HUES6 (cell line): ENCODE measurements around the gene CLDN9.

ENCODE experiments used
- H3K27ac ChIP-seq: 2 replicates; pipeline ENCODE4 v1.7.0; 2013; ENCODE audit warnings: low read depth, mild to moderate bottlenecking, low read length, inconsistent platforms
- H3K27me3 ChIP-seq: 2 replicates; pipeline ENCODE4 v1.6.1; 2013; ENCODE audit warnings: low read length; ENCODE audit not compliant: control insufficient read depth, insufficient read depth
- H3K36me3 ChIP-seq: 2 replicates; pipeline ENCODE4 v1.6.1; 2013; ENCODE audit warnings: low read length; ENCODE audit not compliant: control insufficient read depth, insufficient read depth
- H3K4me1 ChIP-seq: 2 replicates; pipeline ENCODE4 v1.6.1; 2013; ENCODE audit warnings: low read length; ENCODE audit not compliant: control insufficient read depth, insufficient read depth
- H3K4me3 ChIP-seq: 2 replicates; pipeline ENCODE4 v1.5.1; 2013; ENCODE audit warnings: low read depth, low read length
- H3K9ac ChIP-seq: one replicate; pipeline ENCODE4 v1.6.1; 2013; ENCODE audit warnings: mild to moderate bottlenecking, low read length
- H3K9me3 ChIP-seq: 2 replicates; pipeline ENCODE4 v1.6.1; 2013; ENCODE audit warnings: low read depth, low read length; ENCODE audit not compliant: control insufficient read depth, insufficient read depth

CLDN9 gene

DNA sequence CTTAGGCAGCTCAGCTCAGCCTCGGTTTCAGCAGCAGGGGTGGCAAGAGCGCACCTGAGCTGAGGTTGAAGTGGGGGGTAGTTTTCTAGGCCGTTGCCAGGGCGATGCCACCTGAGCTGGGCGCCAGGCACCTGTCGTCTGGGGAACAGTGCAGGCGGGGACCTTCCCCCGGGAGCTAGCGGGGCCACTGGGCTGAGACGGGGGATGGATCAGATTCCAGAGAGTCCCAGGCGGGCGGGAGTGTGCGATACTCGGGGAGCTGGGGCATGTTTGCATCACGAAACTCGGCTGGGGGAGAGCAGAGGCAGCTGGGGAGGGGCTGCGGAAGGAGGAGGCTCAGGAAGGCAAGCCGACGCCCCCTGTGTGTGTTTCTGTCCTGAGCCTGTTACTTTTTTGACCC lies 477 bp upstream of the CLDN9 start:
- peaks cover 16% of the 10 kb centered on the region for H3K36me3 ChIP-seq
- H3K27ac ChIP-seq: no peak overlapping the region
- H3K4me3 ChIP-seq: peak overlapping the region; percentile 51
- peak overlapping the region; percentile 1 for H3K9ac ChIP-seq
- H3K27me3 ChIP-seq: peaks cover 29% of the 10 kb centered on the region
- peaks cover 69% of the 10 kb centered on the region for H3K4me1 ChIP-seq
- no peaks in the 10 kb centered on the region for H3K9me3 ChIP-seq

DNA sequence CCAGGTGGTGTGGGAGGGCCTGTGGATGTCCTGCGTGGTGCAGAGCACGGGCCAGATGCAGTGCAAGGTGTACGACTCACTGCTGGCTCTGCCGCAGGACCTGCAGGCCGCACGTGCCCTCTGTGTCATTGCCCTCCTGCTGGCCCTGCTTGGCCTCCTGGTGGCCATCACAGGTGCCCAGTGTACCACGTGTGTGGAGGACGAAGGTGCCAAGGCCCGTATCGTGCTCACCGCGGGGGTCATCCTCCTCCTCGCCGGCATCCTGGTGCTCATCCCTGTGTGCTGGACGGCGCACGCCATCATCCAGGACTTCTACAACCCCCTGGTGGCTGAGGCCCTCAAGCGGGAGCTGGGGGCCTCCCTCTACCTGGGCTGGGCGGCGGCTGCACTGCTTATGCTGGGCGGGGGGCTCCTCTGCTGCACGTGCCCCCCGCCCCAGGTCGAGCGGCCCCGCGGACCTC lies 798 bp downstream of the CLDN9 start:
- Histone ChIP-seq H3K9ac (peak overlapping the region; percentile 53), H3K27me3 (peaks cover 29% of the 10 kb centered on the region), H3K9me3 (no peaks in the 10 kb centered on the region), H3K4me3 (peak overlapping the region; percentile 51), H3K36me3 (peaks cover 16% of the 10 kb centered on the region), H3K4me1 (peaks cover 62% of the 10 kb centered on the region), H3K27ac (no peak overlapping the region)

DNA sequence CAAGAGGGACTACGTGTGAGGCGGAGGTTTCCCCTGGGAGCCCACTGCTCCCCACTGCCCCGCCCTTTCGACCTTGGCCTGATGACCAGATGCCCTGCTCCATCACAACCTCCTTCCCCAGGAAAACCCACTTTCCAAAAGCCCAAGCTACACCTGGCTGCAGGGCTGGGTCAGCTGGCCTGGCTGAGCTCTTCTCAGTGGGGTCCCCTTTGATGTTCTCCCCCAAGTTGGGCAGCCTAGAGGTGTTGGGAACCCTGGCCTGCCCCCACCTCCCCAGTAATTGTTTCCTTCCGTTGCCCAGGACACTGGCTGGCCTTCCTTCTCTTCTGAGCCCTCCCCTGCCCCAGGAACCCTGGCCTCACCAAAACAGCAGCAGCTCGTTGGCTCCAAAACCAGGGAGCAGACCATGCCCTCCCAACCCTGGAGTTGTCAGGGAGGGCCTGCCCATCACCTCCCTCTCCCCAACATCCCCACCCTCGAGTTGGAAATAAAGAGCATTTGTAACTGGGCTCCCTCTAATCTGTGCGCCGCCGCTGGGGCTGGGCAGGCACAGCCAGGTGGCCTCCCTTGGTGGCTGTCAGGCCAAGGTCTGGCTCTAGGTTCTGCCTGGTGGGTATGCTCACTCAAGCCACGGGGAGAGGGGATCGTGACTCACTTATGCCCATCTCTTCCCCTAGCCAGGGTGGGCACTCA lies 1.4 kb downstream of the CLDN9 start:
- H3K9me3 ChIP-seq: no peaks in the 10 kb centered on the region
- no peak overlapping the region for H3K27ac ChIP-seq
- H3K36me3 ChIP-seq: peaks cover 16% of the 10 kb centered on the region
- peaks cover 29% of the 10 kb centered on the region for H3K27me3 ChIP-seq
- peaks cover 57% of the 10 kb centered on the region for H3K4me1 ChIP-seq
- 0 out of 2 replicates have a peak overlapping the region, but pooled peaks have one; percentile 51 for H3K4me3 ChIP-seq
- H3K9ac ChIP-seq: no peak overlapping the region

DNA sequence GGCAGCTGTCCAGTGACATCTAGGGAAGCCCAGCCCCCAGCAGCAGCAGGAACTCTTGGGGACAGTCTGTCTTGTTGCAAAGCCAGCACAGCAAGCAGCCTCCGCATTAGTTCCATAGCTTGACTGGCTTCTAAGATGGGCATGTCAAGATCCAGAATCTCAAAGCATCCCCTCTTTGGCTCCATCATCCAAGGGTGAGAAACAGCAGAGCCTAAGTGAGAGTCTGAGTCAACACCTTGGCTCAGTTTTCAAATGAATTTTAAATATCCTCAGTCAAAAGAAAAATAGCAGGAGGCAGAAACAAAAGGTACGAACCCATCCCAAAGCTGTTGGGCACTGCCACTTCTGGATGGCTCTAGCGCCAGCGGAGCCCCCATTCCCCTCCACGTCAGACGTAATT lies 2.2 kb downstream of the CLDN9 start:
- Histone ChIP-seq H3K27ac (no peak overlapping the region), H3K4me3 (no peak overlapping the region), H3K4me1 (peaks cover 52% of the 10 kb centered on the region), H3K27me3 (peaks cover 29% of the 10 kb centered on the region), H3K9ac (no peak overlapping the region), H3K36me3 (peaks cover 16% of the 10 kb centered on the region), H3K9me3 (no peaks in the 10 kb centered on the region)

DNA sequence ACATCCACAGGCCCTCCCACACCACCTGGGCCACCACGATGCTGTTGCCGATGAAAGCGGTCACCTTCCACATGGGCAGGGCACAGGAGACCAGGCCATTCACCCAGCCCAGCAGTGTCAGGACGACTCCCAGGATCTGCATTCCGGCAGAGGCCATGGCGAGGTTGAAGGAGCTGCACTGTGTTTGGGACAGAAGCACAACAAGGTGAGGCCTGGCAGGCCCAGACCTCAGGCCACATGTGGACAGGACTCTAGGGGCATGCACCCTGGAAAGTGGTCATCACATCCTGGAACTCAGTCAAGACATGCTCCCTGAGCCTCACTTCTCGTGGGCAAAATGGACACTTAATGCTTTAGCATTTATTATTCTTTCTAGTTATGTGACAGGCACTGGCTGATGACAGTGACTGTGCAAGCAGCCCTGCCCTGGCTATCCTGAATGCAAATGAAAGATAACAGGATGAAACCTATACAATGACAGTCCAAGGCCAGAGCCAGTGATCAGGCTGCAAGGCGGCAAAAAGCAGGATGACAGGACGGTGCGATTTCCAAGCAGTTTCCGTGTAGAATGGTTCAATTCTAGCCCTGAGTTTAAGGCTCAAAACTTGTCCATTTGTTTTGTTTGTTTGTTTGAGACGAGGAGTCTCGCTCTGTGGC lies 3.3 kb downstream of the CLDN9 start:
- peaks cover 16% of the 10 kb centered on the region for H3K36me3 ChIP-seq
- H3K4me1 ChIP-seq: peaks cover 46% of the 10 kb centered on the region
- no peak overlapping the region for H3K9ac ChIP-seq
- no peak overlapping the region for H3K27ac ChIP-seq
- H3K4me3 ChIP-seq: peak overlapping the region; percentile 22
- peaks cover 29% of the 10 kb centered on the region for H3K27me3 ChIP-seq
- no peaks in the 10 kb centered on the region for H3K9me3 ChIP-seq

DNA sequence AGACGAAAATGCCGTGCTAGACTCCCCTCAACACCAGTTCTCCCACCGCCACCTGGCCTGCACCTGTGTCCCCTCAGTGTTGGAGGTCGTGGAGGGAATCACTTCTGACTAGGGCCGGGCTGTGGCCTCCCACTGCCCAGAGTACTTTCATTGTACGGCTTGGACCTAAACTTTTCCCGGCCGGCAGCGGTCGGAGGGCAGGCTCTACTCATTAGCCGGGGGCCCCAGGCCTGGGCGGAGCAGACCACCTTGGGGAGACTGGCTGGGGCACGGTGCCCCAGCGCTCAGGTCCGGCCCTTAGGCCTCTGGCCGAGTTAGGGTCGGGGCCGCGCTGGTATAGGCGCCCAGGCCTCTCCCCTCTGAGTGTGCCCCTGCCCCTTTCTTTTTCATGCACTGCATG lies 4.6 kb downstream of the CLDN9 start:
- peak overlapping the region; percentile 96 for H3K9ac ChIP-seq
- H3K4me1 ChIP-seq: peaks cover 44% of the 10 kb centered on the region
- peaks cover 20% of the 10 kb centered on the region for H3K27me3 ChIP-seq
- peak overlapping the region; percentile 98 for H3K27ac ChIP-seq
- no peaks in the 10 kb centered on the region for H3K9me3 ChIP-seq
- peaks cover 23% of the 10 kb centered on the region for H3K36me3 ChIP-seq
- H3K4me3 ChIP-seq: peak overlapping the region; percentile 86

DNA sequence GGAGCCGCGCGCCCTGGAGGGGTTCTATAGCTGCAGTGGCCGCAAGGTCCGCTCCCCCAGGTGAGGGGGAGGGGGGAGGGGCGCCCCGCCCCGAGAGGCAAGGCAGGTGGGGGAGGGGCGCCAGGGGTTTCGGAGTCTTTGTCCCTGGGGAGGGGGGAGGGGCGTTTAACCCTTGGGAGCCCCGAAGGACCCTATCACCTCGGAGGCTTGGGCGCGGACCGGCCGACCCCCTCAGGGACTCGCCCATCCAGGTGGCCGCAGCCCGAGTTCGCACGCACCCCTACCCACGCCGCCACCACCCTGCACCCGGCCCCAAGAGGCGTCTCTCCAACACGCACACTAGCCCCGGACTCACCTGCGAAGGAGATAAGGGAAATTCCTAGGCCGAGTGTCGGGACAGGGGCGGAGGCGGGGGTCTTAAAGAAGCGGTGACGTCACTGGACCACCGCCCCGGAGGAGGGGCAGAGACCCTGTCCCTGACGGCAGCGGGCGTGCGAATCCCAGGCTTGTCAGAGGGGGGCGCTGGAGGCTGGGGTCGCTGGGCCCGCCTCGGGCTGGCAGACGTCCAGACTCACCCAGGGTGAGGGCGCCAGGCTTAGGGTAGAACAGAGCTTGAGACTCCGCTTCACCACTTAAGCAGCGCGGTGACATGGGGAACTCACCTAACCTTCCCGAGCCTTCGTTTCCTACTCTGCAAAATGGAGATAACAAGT lies 5.2 kb downstream of the CLDN9 start, which contains the start of gene CLDN6:
CLDN6 (minus strand) TSS at position 390 of the 713 bp plus-strand sequence. CDS start 2,162 bp downstream, outside the sequence.
- H3K4me1 ChIP-seq: peaks cover 46% of the 10 kb centered on the region
- peak within 1 kb of the TSS; percentile 98 for H3K27ac ChIP-seq
- peaks cover 28% of the 10 kb centered on the region for H3K36me3 ChIP-seq
- H3K9me3 ChIP-seq: no peaks in the 10 kb centered on the region
- H3K4me3 ChIP-seq: peak within 1 kb of the TSS; percentile 86
- H3K27me3 ChIP-seq: peaks cover 14% of the 10 kb centered on the region
- peak within 1 kb of the TSS; percentile 96 for H3K9ac ChIP-seq

DNA sequence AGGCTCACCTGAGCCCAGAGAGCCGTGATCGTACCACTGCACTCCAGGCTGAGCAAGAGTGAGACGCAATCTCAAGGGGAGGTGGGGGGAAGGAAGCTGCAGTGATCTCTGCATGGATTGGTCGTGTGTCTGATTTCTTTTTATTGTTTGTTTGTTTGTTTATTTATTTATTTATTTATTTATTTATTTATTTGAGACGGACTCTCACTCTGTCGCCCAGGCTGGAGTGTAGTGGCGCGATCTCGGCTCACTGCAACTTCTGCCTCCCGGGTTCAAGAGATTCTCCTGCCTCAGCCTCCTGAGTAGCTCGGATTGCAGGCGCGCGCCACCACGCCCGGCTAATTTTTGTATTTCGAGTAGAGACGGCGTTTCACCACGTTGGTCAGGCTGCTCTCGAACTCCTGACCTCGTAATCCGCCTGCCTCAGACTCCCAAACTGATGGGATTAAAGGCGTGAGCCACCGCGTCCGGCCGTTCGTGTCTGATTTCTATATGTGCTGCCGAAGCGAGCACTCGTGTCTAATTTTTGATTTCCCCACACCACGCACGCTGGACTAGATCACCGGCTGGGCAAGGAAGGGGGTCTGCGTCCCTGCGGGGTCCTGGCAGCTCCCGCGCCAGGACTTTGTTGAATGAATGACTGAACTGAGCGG lies 7.0 kb downstream of the CLDN9 start:
- Histone ChIP-seq H3K27me3 (no peaks in the 10 kb centered on the region), H3K4me3 (peak overlapping the region; percentile 94), H3K9me3 (no peaks in the 10 kb centered on the region), H3K4me1 (peaks cover 31% of the 10 kb centered on the region), H3K9ac (peak overlapping the region; percentile 84), H3K27ac (peak overlapping the region; percentile 45; the same call in 1 of the 2 replicates), H3K36me3 (peaks cover 29% of the 10 kb centered on the region)

DNA sequence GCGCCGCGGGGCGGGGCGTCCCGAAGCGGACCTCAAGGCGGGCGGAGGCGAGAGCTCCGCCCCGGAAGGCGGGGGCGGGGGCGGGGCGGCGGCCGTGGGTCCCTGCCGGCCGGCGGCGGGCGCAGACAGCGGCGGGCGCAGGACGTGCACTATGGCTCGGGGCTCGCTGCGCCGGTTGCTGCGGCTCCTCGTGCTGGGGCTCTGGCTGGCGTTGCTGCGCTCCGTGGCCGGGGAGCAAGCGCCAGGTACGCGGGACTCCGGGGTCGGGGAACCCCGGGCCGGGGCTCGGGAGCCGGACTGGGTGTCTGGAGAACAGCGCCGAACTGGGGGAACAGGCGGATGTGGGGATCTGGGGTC lies 7.5 kb downstream of the CLDN9 start, which contains the start of gene TNFRSF12A:
TNFRSF12A (plus strand) TSS at position 122 of the 357 bp plus-strand sequence; CDS start at position 152, 30 bp downstream.
- Histone ChIP-seq H3K9ac (peak within 1 kb of the TSS; percentile 98), H3K4me3 (peak within 1 kb of the TSS; percentile 94), H3K36me3 (peaks cover 24% of the 10 kb centered on the region), H3K9me3 (no peaks in the 10 kb centered on the region), H3K27ac (peak within 1 kb of the TSS; percentile 99), H3K4me1 (peaks cover 31% of the 10 kb centered on the region), H3K27me3 (no peaks in the 10 kb centered on the region)

DNA sequence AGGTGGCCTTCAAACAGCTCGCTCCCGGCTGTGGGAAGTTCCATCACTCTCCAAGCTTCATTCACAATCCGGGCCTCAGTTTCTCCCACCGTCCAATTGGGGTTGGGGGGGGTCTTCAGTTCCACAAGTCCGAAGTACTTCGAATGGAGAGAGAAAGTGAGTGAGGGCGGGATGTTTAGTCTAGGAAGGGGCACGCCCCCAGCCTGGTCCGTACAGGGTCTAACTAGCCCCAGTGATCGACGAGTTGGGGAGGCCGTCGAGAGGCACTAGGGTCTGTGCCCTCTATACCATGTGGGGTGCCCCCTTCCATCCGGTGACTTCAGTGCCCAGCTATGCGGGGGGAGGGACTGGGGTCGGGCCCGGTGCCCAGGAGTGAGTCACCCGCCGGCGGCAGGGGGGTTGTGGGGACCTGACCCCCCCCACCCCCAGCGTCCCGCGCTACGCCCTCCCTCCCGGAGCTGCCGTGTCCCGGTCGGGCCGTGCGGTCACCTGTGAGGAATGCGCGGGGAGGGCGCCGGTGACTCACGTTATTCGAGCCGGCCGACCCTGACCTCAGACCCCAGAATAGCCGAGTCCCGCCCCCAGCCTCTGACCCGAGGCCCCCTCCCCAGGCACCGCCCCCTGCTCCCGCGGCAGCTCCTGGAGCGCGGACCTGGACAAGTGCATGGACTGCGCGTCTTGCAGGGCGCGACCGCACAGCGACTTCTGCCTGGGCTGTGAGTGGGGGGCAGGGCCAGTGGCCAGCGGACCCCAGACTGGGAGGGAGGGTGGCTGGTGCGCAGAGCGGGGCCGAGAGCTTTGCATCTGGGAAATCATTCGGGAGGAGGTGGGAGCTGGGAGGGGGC lies 8.1 kb downstream of the CLDN9 start:
- peak overlapping the region; percentile 98 for H3K9ac ChIP-seq
- peaks cover 27% of the 10 kb centered on the region for H3K4me1 ChIP-seq
- peaks cover 25% of the 10 kb centered on the region for H3K36me3 ChIP-seq
- H3K27me3 ChIP-seq: no peaks in the 10 kb centered on the region
- peak overlapping the region; percentile 99 for H3K27ac ChIP-seq
- H3K9me3 ChIP-seq: no peaks in the 10 kb centered on the region
- H3K4me3 ChIP-seq: peak overlapping the region; percentile 94
